HG02970 (cell line): ENCODE data around the gene IL4I1.

Experiments used
- ATAC-seq: cut with Tn5 transposase; IDR thresholded peaks from one replicate; pipeline ENCODE4 v1.9.1; 2021; ENCODE audit warnings: mild to moderate bottlenecking, moderate library complexity, moderate number of reproducible peaks; ENCODE audit not compliant: unreplicated experiment, low FRiP score

Gene IL4I1

DNA sequence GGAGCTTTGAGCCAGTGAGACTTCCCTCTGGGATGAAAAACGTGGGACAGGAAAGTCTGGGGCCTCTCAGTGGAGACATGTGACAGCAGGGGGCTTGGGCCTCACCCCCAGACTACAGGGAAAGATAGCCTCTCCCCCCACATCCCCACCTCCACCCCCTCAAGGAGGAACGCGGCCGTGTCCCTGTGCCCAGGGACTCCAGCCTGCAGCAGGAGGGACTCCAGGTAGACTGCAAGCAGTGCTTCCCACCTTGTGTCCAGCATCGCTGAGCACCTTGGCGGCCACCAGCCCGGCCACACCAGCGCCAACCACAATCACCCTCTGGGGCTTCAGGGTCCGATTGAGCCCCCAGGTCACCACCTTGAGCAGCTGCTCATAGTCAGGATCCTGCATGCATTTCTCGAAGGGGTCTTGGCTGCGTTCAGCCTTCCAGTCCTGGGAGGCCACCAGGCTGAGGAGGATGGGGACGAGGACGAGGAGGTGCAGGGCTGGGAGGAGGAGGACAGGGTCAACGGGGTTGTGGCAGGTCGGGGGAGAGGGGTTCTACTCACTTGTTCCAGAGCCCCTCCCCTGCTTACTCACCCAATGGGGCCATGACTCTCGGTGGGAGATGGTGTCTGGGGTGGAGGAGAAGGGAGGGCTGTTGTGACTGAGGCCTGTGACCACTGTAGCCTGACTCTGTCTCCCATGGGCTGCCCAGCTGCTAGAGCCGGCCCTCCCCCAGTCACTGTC is 955 bp downstream of the IL4I1 start:
- ATAC-seq, result no peak

DNA sequence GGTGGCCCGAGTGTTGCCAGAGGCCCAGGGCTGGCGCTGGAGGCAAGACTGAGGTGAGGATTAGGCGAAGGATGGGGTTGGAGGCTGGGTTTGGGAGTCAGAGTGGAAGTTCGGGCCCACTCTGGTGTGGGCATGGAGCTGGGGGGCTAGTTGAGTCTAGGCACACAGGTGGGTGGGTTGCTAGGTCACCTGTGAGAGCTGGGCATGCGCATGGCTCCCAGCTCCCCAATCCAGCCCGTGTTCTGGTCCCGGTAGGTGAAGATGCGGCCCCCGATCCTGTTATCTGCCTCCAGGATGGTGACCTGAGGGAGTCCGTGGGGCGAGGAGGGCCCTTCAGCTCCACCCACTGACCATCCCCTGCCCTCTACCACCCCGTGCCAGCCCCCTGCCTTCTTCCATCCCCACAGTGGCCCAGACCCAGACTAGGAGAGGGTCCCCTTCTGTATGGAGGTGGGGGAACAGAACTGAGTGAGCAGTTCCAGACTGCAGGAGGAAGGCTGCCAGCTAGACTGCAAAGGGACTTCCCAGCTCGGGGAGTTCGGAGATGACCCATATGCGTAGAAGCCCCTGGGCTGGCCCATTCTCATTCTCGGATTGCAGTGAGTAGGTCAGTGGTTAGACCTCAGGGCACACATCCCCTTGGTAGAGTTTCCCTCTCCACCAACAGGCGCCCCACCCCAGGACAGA is 1.7 kb downstream of the IL4I1 start:
- ATAC-seq, result no peak

DNA sequence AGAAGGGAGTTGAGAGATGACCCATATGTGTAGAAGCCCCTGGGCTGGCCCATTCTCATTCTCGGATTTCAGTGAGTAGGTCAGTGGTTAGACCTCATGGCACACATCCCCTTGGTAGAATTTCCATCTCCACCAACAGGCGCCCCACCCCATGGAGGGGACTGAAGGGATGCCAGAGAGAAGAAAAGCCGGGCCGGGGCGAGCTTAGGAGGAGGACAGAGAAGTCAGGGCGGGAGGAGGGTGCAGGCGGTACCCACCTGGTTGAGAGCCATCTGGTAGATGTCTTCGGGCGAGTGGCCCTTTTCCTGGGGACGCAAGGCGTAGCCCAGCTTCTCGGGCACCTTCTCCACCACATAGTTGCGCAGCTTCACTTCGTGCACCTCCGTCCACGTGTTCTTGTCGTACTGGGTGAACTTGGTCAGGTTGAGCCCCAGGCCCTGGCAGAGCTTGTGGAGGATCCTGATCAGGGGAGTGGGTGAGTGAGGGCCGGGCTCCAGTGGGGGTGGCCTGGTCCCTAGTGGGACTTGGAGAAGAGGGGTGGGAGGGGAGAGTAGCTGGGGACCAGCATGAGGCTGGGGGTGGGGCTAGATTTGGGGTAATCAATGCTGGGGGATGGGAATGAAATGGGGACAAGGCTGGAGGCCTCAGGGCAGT is 2.5 kb downstream of the IL4I1 start:
- no peak for ATAC-seq

DNA sequence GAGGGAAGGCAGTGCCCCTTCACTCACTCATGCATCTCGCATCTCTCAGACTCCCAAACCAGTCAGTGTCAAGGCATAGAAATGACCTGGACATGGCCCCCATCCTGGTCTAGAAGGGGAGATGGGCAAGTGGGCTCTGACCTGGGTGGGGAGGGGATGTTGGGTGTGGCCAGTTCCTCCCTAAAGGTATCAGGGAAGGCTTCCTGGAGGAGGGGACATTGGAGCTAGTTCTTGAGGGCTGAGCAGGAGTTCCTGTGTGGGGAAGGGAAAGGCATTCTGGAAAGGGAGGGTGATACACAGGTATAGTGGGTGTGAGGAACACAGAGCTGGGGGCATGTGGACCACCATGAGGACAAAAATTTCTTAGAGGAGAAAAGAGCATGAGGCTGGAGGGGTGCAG is 4.0 kb downstream of the IL4I1 start:
- ATAC-seq, result no peak

DNA sequence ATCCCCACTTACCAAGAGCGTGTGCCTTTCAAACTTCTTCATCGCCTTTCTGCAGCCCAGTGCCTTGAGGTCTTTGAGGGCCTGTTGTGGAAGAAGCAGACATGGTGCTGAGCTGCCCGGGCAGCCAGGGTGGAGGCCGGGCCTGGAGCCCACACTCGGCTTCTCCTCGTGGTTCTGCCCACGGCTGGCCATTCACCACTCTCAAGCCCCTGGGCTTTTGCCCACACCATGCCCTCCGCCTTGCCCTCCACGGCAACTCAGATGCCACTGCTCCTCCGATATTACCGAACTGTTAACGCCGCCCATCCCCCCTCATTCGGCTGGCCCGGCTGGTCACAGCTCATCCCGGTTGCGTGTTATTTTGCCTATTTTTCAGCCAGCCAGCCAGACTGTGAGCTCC is 5.3 kb downstream of the IL4I1 start:
- ATAC-seq, result no peak

DNA sequence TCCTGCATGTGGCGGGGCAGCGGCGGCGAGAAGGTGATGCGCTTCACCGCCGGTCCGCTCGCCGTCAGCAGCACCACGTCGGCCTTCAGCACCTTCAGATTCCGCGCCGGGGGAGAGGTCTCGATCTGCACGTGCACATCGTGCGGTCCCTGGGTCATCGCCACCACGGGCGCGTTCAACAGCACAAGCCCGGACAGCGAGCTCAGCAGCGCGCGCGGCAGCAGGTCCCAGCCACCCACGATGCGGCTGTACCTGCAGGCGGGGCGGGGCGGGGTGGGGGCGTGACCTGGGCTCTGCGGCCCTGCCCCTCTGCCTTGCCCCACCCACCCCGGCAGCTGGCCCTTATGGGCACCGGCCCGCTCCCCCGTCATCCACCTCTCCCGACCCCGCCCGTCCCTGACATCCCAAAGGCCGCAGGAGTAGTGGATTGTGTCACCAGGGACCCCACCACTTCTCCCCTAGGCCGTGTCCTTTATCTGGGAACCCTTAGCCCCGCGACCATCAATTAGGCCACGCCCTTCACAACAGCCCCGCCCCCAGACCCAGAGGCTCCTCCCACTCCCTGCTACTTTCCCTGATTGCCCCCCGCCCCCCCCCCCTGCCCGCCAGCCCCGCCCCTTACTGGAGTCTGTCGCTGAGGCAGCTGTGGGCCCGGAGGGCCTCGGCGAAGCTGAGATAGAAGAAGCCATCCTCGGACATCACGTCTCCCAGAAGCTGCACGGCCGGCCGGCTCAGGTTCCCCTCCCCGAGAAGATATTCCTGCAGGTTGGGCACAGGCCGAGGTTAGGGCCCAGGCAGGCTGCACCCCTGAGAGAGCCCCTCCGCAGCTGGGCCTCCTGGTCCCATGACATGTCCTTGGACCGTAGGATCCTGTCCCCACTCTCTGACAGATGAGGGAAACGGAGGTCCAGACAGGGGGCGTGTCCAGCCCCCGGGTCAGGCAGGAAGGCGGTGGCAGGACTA is 6.1 kb downstream of the IL4I1 start:
- no peak for ATAC-seq

DNA sequence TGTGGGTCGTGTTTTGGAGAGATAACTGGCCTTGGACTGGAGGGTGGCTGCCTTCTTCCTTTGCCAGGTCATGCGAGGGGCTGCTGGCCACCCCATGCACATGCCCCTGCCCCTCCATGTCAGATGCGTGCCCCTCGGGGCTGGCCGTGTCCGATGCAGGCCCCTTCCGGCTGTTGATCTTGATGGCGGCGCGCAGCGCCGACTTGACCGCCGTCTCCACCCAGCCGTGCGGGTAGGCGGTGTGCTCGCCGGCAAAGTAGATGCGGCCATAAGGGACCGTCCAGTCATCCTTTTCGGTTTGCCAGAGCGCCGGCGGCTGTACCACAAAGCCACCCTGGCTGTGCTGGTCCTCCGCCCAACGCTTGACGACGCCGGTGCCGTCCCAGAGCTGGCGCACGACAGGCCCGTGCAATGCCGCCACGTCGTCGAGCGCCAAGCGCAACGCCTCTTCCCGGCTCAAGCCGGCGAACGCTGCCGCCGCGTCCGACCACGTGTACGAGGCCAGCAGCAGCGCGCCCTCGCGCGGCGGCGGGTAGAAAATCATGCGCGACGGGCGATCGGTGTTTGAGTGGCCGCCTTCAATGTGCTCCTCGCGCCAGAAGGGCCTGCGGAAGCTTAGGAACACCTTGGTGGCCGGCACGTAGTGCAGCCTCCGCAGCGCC is 6.9 kb downstream of the IL4I1 start:
- no peak for ATAC-seq

DNA sequence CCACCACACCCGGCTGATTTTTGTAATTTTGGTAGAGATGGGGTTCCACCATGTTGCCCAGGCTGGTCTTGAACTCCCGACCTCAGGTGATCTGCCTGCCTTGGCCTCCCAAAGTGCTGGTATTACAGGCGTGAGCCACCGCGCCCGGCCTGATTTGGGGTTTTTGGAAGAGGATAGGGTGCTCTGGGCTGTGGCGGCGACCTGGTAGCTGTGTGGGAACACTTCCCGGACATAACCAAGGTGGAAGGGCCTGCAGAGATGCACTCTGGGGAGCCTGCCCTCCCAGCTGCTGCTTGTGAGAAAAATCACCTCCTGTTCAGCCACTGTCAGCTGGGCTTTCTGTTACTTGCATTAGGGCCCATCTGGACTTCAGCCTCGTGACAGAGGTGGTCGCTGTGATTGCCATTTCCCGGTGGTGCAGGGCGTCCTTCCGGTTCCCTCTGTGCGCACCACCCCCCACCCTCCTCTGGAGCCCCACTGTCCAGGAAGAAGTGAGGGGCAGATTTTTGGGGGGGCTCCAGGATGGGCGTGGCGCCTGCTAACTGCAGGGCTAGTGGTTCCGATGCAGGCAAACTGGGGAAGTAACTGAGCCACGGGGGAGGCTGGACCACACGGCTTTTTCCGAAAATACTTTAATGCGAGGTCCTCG is 7.5 kb downstream of the IL4I1 start:
- ATAC-seq, result no peak

DNA sequence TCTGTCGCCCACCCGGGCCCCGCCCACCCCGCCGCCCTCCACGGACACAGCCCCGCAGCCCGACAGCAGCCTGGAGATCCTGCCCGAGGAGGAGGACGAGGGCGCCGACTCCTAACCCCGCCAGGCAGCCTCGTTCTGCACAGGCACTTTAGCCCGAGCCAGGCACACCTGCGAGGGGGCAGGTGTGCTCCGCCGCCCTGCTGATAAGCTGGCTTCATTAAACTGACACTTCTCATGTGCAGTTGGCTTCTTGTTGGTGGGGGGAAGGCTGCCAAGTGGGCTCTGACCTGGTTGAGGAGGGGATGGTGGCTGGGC is 8.2 kb downstream of the IL4I1 start:
- no peak for ATAC-seq

DNA sequence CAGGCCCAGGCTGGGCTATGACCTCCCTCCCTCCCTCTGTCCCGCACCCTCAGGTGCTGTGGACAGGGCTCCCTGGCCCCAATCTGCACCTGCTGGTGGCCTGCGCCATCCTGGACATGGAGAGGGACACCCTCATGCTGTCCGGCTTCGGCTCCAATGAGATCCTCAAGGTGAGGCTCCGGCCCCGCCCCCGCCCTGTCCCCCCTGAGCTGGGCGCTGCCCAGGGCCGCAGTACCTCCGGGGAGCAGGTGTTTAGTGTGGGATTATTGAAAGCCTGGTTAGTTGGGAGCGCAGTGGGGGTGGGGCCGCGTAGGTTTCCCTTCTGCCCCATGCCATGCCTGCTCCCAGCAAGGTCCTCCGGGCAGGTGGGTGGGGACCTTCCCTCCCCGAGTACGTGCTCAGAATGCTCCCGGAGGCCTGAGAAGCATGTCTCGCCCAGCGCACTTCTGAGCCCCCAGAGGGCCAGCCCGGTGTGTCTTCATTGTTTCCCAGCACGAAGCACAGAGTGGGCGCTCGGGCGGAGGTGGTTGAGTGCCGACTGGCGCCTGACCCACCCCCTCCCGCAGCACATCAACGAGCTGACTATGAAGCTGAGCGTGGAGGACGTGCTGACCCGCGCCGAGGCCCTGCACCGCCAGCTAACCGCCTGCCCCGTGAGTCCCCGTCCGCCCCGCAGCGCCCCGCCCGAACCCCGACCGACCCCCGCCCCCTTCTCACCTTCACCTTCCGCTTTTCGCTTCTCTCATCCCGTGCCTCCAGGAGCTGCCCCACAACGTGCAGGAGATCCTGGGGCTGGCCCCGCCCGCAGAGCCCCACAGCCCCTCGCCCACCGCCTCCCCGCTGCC is 8.8 kb downstream of the IL4I1 start:
- ATAC-seq, result no peak

DNA sequence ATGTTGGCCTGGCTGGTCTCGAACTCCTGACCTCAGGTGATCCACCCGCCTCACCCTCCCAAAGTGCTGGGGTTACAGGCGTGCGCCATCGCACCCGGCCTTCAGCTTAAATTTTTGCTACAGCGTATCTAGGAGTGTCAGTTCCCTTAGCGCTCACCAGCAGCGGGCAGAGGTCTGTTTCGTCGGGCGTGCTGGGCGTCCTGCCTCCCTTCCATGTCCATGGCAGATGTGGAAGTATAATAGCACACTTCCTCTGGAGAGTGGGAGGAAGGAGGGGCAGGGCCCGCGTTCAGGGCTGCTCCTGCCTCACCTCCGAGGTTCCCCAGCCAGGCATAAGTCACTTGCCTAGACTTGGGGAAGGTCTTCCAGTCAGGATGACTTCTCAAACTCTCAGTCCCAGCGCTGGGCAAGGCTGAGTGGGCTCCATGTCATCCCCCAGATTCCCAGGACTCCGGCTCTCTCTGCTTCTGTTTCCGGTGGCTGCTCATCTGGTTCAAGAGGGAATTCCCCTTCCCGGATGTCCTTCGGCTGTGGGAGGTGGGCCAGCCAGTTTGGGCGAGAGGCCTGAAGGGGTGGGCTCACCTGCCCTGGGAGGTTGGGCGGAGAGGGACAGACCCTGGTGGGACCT is 9.5 kb downstream of the IL4I1 start:
- ATAC-seq, result no peak

DNA sequence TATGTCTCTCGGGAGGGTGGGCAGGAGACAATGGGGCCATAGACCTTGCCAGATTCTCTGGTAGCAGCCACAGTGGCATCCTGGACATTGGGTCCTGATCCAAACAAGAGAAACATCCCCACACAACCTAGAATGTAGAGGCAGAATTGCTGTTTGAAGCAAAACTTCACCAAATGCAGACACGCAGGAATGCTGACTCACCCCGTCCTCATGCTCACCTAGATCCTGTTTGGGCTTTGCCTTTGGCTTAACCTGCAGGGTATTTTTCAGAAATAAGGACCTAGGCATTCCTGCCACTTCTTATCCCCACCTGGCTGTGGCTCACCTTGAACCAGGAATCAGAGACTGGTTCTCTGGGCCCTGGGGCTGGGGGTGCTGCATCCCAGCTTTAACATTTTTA is 11.9 kb downstream of the IL4I1 start:
- ATAC-seq, result no peak

DNA sequence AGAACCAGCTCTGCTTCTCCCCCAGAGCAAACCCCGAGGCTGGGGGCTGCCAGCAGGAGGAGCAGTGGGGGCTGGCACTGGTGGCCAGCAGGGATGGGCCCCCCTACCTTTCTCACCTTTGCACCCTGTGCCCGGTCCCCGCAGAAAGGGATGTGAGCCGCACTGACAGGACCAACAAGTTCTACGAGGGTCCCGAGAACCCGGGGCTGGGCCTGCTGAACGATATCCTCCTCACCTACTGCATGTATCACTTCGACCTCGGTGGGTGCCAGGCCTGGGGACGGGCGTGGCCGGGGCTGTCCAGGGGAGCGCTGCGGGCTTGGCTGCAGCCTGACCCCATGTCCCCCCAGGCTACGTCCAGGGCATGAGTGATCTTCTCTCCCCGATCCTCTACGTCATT is 12.6 kb downstream of the IL4I1 start:
- ATAC-seq, result no peak

DNA sequence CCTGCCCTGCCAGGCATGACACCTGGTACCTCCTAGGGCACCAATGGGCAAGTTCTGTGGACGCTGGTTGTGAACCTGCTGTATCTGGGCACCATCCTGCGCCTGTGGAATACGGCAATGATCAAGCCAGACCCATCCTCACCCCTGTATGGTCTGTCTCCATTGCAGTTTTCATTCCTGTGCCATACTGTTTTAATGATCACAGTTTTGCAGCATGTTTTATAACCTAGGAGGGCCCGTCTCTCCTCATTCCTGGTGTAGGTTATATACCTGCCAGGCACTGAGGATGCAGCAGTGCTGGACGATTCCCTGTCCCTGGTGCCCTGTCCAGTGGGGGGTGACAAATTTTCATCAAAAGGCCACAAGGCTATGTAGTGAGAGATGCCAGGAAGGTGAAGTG is 13.6 kb downstream of the IL4I1 start:
- no peak for ATAC-seq

DNA sequence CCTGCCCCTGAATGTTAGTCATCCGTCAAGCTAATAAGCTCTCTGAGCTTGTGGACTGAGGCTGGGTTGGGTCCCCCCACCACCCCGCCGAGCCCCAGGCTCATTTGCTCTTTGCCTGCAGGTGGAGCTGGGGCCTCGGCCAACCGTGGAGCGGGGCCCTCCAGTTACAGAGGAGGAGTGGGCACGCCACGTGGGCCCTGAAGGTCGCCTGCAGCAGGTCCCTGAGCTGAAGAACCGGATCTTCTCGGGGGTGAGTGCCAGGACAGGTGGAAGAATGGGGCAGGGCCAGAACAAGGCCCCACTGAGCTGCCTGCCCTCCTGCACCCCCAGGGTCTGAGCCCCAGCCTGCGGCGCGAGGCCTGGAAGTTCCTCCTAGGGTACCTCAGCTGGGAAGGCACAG is 14.0 kb downstream of the IL4I1 start:
- no peak for ATAC-seq

DNA sequence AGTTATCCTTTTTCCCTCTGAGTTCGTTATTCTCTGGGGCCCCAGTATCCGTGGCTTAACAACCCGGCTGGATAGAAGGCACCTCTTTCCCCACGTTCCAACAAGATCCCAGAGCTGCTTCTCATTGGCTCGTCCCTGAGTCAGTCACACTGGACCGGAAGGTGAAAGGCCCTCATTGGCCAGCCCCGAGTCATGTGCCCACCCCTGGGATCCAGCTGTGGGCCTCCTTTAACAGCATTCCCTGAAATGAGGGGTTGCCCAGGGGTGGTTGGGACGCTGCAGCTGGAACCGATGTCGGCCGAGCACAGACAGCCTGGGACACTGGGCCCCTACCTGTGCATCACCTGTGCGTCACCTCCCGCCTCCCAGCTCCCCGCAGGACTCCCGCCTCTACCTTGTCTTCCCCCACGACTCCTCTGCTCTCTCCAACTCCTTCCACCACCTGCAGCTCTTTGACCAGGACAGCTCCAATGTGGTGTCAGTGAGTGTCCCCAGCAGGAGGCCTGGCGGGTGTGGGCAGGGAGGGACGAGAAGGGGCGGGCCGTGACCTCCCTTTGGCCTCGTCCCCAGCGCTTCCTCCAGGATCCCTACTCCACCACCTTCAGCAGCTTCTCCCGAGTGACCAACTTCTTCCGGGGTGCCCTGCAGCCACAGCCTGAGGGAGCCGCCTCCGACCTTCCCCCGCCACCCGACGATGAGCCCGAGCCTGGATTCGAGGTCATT is 14.9 kb downstream of the IL4I1 start:
- no peak for ATAC-seq

DNA sequence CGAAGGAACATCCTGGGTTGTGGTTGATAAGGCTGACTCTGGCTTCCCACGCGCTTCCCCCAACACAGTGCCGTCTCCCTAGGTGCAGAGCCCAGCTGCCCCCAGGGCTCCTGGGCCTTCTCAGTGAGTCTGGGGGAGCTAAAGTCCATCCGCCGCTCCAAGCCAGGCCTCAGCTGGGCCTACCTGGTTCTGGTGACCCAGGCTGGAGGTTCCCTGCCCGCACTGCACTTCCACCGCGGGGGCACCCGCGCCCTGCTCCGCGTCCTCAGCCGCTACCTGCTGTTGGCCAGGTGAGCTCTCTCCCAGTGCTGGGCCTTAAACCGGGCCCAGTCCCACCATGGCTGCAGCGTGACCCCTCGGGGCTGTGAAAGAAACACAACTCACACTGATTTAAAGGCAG is 15.5 kb downstream of the IL4I1 start:
- no peak for ATAC-seq
